HEK293 (cell line): ENCODE results near the gene ASIC3.

Experiments
- CTCF ChIA-PET: fragments of 350-600 bp; formaldehyde crosslinking; extraction: SDS; loops from one replicate; lab custom pipeline; 2021; ENCODE audit warnings: antibody characterized with exemption; lab: Yijun Ruan, JAX
- POLR2A ChIA-PET: fragments of 300-600 bp; formaldehyde crosslinking; extraction: SDS; loops from one replicate; lab custom pipeline; 2020; ENCODE audit warnings: antibody characterized with exemption, inconsistent platforms; lab: Yijun Ruan, JAX
- H3K27ac ChIP-seq: fragments of 200-500 bp; sonication (Bioruptor generic); 2 replicates; pipeline ENCODE4 v1.5.1; 2014; ENCODE audit warnings: low read depth, low read length, control low read depth, inconsistent platforms; ENCODE audit errors: extremely low read depth
- H3K36me3 ChIP-seq, 2 experiments: fragments of 200-500 bp in 1 of 2; sonication (Bioruptor generic) in 1 of 2; 1 replicate in 1 of 2; 2 replicates in 1 of 2; pipeline ENCODE4 v1.5.1; 2014 to 2017; ENCODE audit warnings: inconsistent platforms in 2 of 2, low read length in 2 of 2; ENCODE audit not compliant: control insufficient read depth in 2 of 2, insufficient read depth in 1 of 2
- H3K4me1 ChIP-seq: fragments of 200-500 bp; sonication (Bioruptor generic); 2 replicates; pipeline ENCODE4 v1.5.1; 2014; ENCODE audit warnings: mild to moderate bottlenecking, low read length, inconsistent platforms; ENCODE audit not compliant: control insufficient read depth, insufficient read depth
- H3K4me3 ChIP-seq: 2 replicates; pipeline ENCODE4 v1.5.1; 2011; ENCODE audit warnings: low read depth, mild to moderate bottlenecking, control low read depth, low read length, moderate library complexity
- H3K9me3 ChIP-seq: fragments of 200-500 bp; sonication (Bioruptor generic); 2 replicates; pipeline ENCODE4 v1.5.1; 2014; ENCODE audit warnings: low read depth, low read length, inconsistent platforms; ENCODE audit not compliant: control insufficient read depth, insufficient read depth
- ATF2 ChIP-seq: fragments of 450-650 bp; formaldehyde crosslinking; IDR thresholded peaks from 2 replicates; pipeline ENCODE4 v1.5.1; 2016; ENCODE audit warnings: missing biosample characterization, missing genetic modification characterization, low read depth
- EGR2 ChIP-seq: fragments of 450-650 bp; formaldehyde crosslinking; IDR thresholded peaks from 2 replicates; pipeline ENCODE4 v1.5.1; 2016; ENCODE audit warnings: low read depth, missing biosample characterization, missing genetic modification characterization
- PRDM2 ChIP-seq: fragments of 450-650 bp; formaldehyde crosslinking; IDR thresholded peaks from 2 replicates; pipeline ENCODE4 v1.5.1; 2016; ENCODE audit warnings: missing biosample characterization, missing genetic modification characterization, borderline replicate concordance
- REPIN1 ChIP-seq: fragments of 450-650 bp; formaldehyde crosslinking; IDR thresholded peaks from 2 replicates; pipeline ENCODE4 v1.5.1; 2017; ENCODE audit warnings: missing biosample characterization, missing genetic modification characterization, low read depth
- ZBTB10 ChIP-seq: fragments of 450-650 bp; formaldehyde crosslinking; IDR thresholded peaks from 2 replicates; pipeline ENCODE4 v1.5.1; 2016; ENCODE audit warnings: missing biosample characterization, missing genetic modification characterization
- ZBTB17 ChIP-seq: fragments of 450-650 bp; formaldehyde crosslinking; IDR thresholded peaks from 2 replicates; pipeline ENCODE4 v1.5.1; 2016; ENCODE audit warnings: missing biosample characterization, missing genetic modification characterization
- ZFHX2 ChIP-seq: fragments of 450-650 bp; formaldehyde crosslinking; conservative IDR thresholded peaks from 2 replicates; pipeline ENCODE4 v1.5.1; 2016; ENCODE audit warnings: missing biosample characterization, missing genetic modification characterization
- ZNF214 ChIP-seq: fragments of 450-650 bp; formaldehyde crosslinking; IDR thresholded peaks from 2 replicates; pipeline ENCODE4 v1.5.1; 2017; ENCODE audit warnings: missing biosample characterization, mild to moderate bottlenecking, missing genetic modification characterization, borderline replicate concordance
- ZNF362 ChIP-seq: fragments of 450-650 bp; formaldehyde crosslinking; IDR thresholded peaks from 2 replicates; pipeline ENCODE4 v1.5.1; 2016; ENCODE audit warnings: missing biosample characterization, missing genetic modification characterization
- ZNF596 ChIP-seq: fragments of 450-650 bp; IDR thresholded peaks from 2 replicates; pipeline ENCODE4 v1.5.0; 2018; ENCODE audit warnings: missing biosample characterization, mild to moderate bottlenecking, missing genetic modification characterization, moderate library complexity

The ASIC3 gene

DNA sequence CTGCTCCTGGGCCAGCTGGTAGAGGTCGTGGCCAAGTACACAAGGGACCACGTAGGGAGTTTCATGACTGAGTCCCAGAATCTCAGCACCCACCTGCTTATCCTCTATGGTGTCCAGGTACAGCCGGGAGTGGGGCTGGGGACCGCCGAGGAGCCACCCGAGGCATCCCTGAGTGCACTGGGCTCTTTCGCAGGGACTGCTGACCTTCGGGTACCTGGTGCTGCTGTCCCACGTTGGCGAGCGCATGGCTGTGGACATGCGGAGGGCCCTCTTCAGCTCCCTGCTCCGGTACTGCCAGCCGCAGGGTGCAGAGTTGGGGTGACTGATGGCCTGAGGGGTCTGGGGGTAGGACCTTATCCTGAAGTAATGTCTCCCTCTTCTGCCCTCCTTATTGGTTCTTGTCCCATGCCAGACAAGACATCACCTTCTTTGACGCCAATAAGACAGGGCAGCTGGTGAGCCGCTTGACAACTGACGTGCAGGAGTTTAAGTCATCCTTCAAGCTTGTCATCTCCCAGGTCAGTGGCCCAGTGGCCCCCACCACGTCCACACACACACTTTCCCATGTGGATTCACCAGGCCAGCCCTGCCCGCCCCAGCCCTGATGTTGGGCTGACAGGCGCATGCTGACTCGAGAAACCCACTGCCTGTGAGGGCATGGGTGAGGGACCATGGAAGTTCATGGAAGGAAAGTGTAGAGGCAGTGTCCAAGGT is 13.9 kb upstream of the ASIC3 start:
- H3K4me3 ChIP-seq: no peak overlapping the region
- peaks cover 0 to 60% of the 10 kb centered on the region in 2 experiments; a peak in 1 of 3 replicates for H3K36me3 ChIP-seq
- no peak overlapping the region for H3K27ac ChIP-seq
- no peaks in the 10 kb centered on the region for H3K9me3 ChIP-seq
- TF ChIP-seq ATF2 (tag by site-specific recombination): no peak
- TF ChIP-seq ZBTB10 (tag by site-specific recombination): no peak
- TF ChIP-seq ZNF214: no peak
- no peak for TF ChIP-seq REPIN1 (tag by site-specific recombination)
- ChIA-PET CTCF (interaction anchor here (1.1 kb wide), 1 partner anchor 76 kb away, joined by 3 read pairs; no protein-coding TSS in a partner anchor), POLR2A (interaction anchor here (1.0 kb wide), 1 partner anchor 75 kb away, joined by 3 read pairs; no protein-coding TSS in a partner anchor)
- 0 out of 2 replicates have a peak, but pooled peaks cover 2% of the 10 kb centered on the region for H3K4me1 ChIP-seq

DNA sequence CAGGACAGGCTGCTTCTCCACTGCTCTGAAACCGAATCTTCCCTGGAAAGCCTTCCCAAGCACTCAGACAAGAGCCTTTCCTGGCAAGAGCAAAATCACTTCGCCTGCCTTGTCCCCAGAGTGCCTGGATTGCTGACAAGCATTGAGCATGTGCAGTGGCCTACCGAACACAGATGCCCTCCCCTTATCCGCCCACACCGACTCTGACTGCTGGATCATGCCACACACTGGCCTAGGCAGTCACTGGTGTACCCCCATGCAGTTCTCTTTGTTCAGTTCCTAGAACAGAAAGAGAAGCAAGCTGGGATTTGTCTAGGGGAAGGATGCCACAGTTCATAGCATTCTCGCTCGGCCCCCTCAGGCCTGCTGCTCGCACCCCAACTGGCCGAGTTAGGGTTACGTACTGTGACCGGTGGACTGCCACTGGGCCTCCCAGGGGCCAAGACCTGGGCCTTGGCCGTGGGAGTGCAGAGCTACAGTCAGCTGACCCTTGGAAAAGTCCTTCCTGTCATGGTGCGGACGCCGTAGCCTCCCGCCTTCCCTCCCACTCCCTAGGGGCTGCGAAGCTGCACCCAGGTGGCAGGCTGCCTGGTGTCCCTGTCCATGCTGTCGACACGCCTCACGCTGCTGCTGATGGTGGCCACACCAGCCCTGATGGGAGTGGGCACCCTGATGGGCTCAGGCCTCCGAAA is 13.2 kb upstream of the ASIC3 start:
- CTCF ChIA-PET: no interaction called here
- Histone ChIP-seq H3K4me1 (peaks cover 6% of the 10 kb centered on the region), H3K9me3 (no peaks in the 10 kb centered on the region), H3K27ac (no peak overlapping the region), H3K36me3 (peaks cover 0 to 60% of the 10 kb centered on the region in 2 experiments; a peak in 1 of 3 replicates), H3K4me3 (no peak overlapping the region)
- POLR2A ChIA-PET: no interaction called here
- TF ChIP-seq ZBTB17 (tag by site-specific recombination): peak; percentile 58
- TF ChIP-seq ZFHX2 (tag by site-specific recombination): peak; percentile 58
- no peak for TF ChIP-seq ZNF596 (tag by site-specific recombination)
- 0 out of 2 replicates have a peak, but pooled peaks have one; percentile 18 for TF ChIP-seq EGR2
- TF ChIP-seq PRDM2 (tag by site-specific recombination): no peak
- TF ChIP-seq ZNF362 (tag by site-specific recombination): no peak
- TF ChIP-seq, all 188 proteins: peak for 3
